GM19397 (cell line): ENCODE measurements around the gene SYCE1.
"Not testable (repeated sequence)": the region's sequence is repeated elsewhere in the genome, so short reads cannot be mapped to it uniquely, and the experiment has no call there.

Experiments used
- ATAC-seq: cut with Tn5 transposase; IDR thresholded peaks from one replicate; pipeline ENCODE4 v1.9.1; 2021; ENCODE audit warnings: mild to moderate bottlenecking, moderate library complexity; ENCODE audit not compliant: unreplicated experiment

SYCE1 gene

GRCh38 chr10:133565441-133566294 lies at the start of gene SYCE1:
Gene SYCE1 (minus strand): TSS chr10:133565583. CDS start chr10:133565529, 54 bp downstream.
- ATAC-seq = no peak

GRCh38 chr10:133614830-133615580 lies 49.6 kb upstream of the SYCE1 start:
- no peak for ATAC-seq

- ATAC-seq = no peak
These were observed 48.3 kb upstream of the SYCE1 start for GRCh38 chr10:133613699-133614098.

GRCh38 chr10:133611079-133611478 lies 45.7 kb upstream of the SYCE1 start:
- ATAC-seq = no peak

GRCh38 chr10:133608855-133609254 lies 43.5 kb upstream of the SYCE1 start:
- no peak for ATAC-seq

- ATAC-seq = not testable (repeated sequence)
These were observed 38.1 kb upstream of the SYCE1 start for GRCh38 chr10:133603434-133603833.

GRCh38 chr10:133600657-133601056 lies 35.3 kb upstream of the SYCE1 start:
- ATAC-seq = no peak

- ATAC-seq = not testable (repeated sequence)
These were observed 34.5 kb upstream of the SYCE1 start for GRCh38 chr10:133599869-133600268.

- ATAC-seq = no peak
These were observed 27.3 kb upstream of the SYCE1 start for GRCh38 chr10:133592716-133593115.

GRCh38 chr10:133590970-133591359 lies 25.6 kb upstream of the SYCE1 start:
- no peak for ATAC-seq

GRCh38 chr10:133590226-133590969 lies 25.0 kb upstream of the SYCE1 start:
- ATAC-seq = no peak

GRCh38 chr10:133577037-133577436 lies 11.7 kb upstream of the SYCE1 start:
- ATAC-seq = not testable (repeated sequence)

GRCh38 chr10:133573460-133573859 lies 8.1 kb upstream of the SYCE1 start:
- not testable (repeated sequence) for ATAC-seq

GRCh38 chr10:133572055-133572454 lies 6.7 kb upstream of the SYCE1 start:
- not testable (repeated sequence) for ATAC-seq

GRCh38 chr10:133569801-133570200 lies 4.4 kb upstream of the SYCE1 start:
- not testable (repeated sequence) for ATAC-seq

- ATAC-seq = not testable (repeated sequence)
These were observed 3.6 kb upstream of the SYCE1 start for GRCh38 chr10:133568831-133569527.

GRCh38 chr10:133568287-133568614 lies 2.9 kb upstream of the SYCE1 start:
- no peak for ATAC-seq

GRCh38 chr10:133567609-133568286 lies 2.4 kb upstream of the SYCE1 start:
- no peak for ATAC-seq

- ATAC-seq = no peak
These were observed 1.7 kb upstream of the SYCE1 start for GRCh38 chr10:133567119-133567518.

- no peak for ATAC-seq
These were observed 567 bp downstream of the SYCE1 start for GRCh38 chr10:133564816-133565215.
